ENCODE data around the gene KLHDC4.

- TF ChIP-seq CTCF (IDR thresholded peaks at IDR 0.05; ENCODE audit: insufficient read depth, low read length, poor library complexity, severe bottlenecking) (no peak), EZH2phosphoT487 (conservative IDR thresholded peaks at IDR 0.05; ENCODE audit: low read length) (no peak)
Observed at GRCh38 chr16:87671715-87672270, 94.0 kb downstream of the KLHDC4 start.

Data from SU-DHL-6 (cell line).